Fibroblast of lung (primary cell): ENCODE results near the gene CRTAC1.

Source experiments
- CTCF ChIP-seq, 2 donors: IDR thresholded peaks in 1 of 2; conservative IDR thresholded peaks in 1 of 2; 1 replicate in 1 of 2; 2 replicates in 1 of 2; pipeline ENCODE4 v1.5.1; 2011 to 2012; ENCODE audit warnings: low read length in 2 of 2, control low read depth in 1 of 2, inconsistent platforms in 1 of 2, low read depth in 1 of 2, mild to moderate bottlenecking in 1 of 2
- EZH2 ChIP-seq: IDR thresholded peaks from 2 replicates; pipeline ENCODE4 v1.5.1; 2012; ENCODE audit warnings: low read length, control low read depth, mild to moderate bottlenecking; ENCODE audit errors: missing control alignments

- TF ChIP-seq CTCF (conservative IDR thresholded peaks at IDR 0.05 in 1 of 2, IDR thresholded peaks at IDR 0.05 in 1 of 2; ENCODE audit: low read depth in 1 of 2, low read length in 2 of 2), result no peak
- TF ChIP-seq EZH2, result no peak
Observed at GRCh38 chr10:97843281-97843671, 187.1 kb downstream of the CRTAC1 start.
